Colonic mucosa (tissue), 4 donors: ENCODE results near the gene CLPSL1. TPM values are rescaled to one million over a fixed set of nuclear protein-coding genes. Genes with fewer than 3 reads are reported as not detected.

Source experiments
- DNase-seq: peaks from one replicate; pipeline ENCODE4 v3.0.0-alpha.2; 2020
- H3K27ac ChIP-seq: fragments of 200-600 bp; one replicate; pipeline ENCODE4 v1.8.0; 2021
- H3K27me3 ChIP-seq: fragments of 200-600 bp; one replicate; pipeline ENCODE4 v1.8.0; 2021
- H3K36me3 ChIP-seq: fragments of 200-600 bp; one replicate; pipeline ENCODE4 v1.8.0; 2021
- H3K4me1 ChIP-seq: fragments of 200-600 bp; one replicate; pipeline ENCODE4 v1.8.0; 2021; ENCODE audit warnings: mild to moderate bottlenecking
- H3K4me3 ChIP-seq: fragments of 200-600 bp; one replicate; pipeline ENCODE4 v1.8.0; 2021
- H3K9ac ChIP-seq, 2 donors: one replicate each; pipeline ENCODE4 v1.7.0; 2013; ENCODE audit warnings: control low read depth in 2 of 2, low read depth in 2 of 2, low read length in 2 of 2
- H3K9me3 ChIP-seq: fragments of 200-600 bp; one replicate; pipeline ENCODE4 v1.8.0; 2021
- intact Hi-C: fragments of 100-400 bp; cut with DNase I; formaldehyde crosslinking; loops from one replicate; pipeline ENCODE4 v1.14.1; 2022
- total RNA-seq, 2 donors: library from RNA; stranded (reverse); fragmentation: NEBNext Ultra II Directional in 1 of 2; extraction: Animal tissue kit (Norgen Biotek cat#: 25700) in 1 of 2; gene quantifications; one replicate each; pipeline ENCODE4 v1.2.1, GENCODE V29; 2021
- TF ChIP-seq, protein P1 (sequence below): fragments of 200-600 bp; IDR thresholded peaks from one replicate; pipeline ENCODE4 v1.8.0; 2022; ENCODE audit warnings: antibody characterized with exemption, mild to moderate bottlenecking
- donor health status: healthy.
- donor health status: DM: no; HTN: no; CAD: no.
- donor health status: DM: no; HTN: no; CAD: no.

The CLPSL1 gene
- total RNA-seq, 2 donors from 2014 or later: not detected

DNA sequence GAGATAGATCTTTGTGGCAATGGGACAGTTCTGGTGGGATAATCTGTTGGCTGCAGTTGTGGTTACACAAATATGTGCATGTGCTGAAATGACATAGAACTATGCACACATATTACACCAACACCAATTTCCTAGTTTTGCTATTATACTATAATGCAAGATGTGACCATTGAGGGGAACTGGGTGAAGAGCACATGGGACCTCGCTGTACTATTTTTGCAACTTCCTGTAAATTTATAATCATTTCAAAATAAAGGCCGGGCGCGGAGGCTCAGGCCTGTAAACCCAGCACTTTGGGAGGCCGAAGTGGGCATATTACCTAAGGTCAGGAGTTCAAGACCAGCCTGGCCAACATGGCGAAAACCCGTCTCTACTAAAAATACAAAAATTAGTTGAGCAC is 35.3 kb upstream of the CLPSL1 start:
- H3K9ac ChIP-seq: no peak overlapping the region
- TF ChIP-seq, protein P1, sequence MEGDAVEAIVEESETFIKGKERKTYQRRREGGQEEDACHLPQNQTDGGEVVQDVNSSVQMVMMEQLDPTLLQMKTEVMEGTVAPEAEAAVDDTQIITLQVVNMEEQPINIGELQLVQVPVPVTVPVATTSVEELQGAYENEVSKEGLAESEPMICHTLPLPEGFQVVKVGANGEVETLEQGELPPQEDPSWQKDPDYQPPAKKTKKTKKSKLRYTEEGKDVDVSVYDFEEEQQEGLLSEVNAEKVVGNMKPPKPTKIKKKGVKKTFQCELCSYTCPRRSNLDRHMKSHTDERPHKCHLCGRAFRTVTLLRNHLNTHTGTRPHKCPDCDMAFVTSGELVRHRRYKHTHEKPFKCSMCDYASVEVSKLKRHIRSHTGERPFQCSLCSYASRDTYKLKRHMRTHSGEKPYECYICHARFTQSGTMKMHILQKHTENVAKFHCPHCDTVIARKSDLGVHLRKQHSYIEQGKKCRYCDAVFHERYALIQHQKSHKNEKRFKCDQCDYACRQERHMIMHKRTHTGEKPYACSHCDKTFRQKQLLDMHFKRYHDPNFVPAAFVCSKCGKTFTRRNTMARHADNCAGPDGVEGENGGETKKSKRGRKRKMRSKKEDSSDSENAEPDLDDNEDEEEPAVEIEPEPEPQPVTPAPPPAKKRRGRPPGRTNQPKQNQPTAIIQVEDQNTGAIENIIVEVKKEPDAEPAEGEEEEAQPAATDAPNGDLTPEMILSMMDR: no peak
- intact Hi-C loops: no loop called here
- H3K4me3 ChIP-seq: no peak overlapping the region
- H3K4me1 ChIP-seq: no peaks in the 10 kb centered on the region
- DNase-seq: no peak
- no peaks in the 10 kb centered on the region for H3K36me3 ChIP-seq
- no peaks in the 10 kb centered on the region for H3K27me3 ChIP-seq
- no peak overlapping the region for H3K27ac ChIP-seq
- H3K9me3 ChIP-seq: no peaks in the 10 kb centered on the region

DNA sequence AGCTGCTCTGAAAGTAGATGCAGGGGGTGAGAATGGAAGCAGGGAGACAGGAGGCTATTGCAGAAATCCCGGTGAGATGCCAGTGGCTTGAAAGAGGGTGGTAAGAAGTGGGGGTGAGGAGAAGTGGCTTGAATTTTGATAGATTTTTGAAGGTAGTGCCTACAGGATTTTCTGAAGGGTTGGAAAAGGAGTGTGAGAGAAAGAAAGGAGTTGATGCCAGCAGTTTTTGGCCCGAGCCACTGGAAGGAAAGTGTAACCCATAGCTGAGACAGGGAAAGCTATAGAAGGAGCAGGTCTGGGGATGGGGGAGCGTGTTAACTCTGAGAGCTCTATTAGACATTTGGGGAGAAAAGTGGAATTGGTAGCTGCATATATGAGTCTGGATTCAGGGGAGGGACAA is 34.3 kb upstream of the CLPSL1 start:
- DNase-seq: no peak
- TF ChIP-seq, protein P1: no peak
- Histone ChIP-seq H3K27ac (no peak overlapping the region), H3K4me3 (no peak overlapping the region), H3K9ac (no peak overlapping the region), H3K9me3 (no peaks in the 10 kb centered on the region), H3K36me3 (no peaks in the 10 kb centered on the region), H3K27me3 (no peaks in the 10 kb centered on the region), H3K4me1 (no peaks in the 10 kb centered on the region)
- intact Hi-C loops: no loop called here

DNA sequence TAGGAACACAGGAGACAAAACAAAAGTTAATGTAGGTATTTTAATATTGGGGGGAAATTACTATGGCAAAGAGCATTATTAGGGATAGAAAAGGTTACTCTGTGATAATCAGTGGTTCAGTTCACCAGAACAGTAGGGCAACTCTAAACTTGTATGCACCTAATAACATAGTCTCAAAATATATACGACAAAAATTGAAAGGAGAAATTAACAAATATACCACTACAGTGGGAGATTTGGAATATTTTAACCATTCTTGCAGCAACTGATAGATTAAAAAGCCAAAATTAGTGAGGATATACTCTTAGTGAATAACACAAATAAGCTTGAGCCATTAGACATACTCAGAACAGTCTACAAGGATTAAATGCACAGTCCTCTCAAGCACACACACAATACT is 32.9 kb upstream of the CLPSL1 start:
- Histone ChIP-seq H3K27ac (no peak overlapping the region), H3K36me3 (no peaks in the 10 kb centered on the region)
- intact Hi-C loops: no loop called here

DNA sequence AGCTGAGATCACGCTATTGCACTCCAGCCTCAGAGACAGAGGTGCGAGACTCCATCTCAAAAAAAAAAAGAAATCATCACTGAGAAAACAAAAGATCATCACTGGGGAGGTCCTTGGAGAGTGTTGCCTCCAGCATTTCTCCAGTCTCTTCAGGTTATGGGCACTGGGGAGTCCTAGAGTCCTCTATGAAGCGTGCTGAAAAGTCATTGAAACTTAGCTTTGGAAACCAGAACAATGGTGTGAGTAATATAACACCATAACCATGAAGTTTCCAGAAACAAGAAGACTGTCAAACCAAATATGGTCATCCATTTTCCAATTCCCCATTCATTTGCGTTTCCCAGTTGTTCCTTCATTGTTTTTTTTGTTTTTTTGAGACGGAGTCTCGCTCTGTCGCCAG is 30.3 kb upstream of the CLPSL1 start:
- no peak overlapping the region for H3K9ac ChIP-seq
- no peak for DNase-seq
- H3K27me3 ChIP-seq: no peaks in the 10 kb centered on the region
- no peak overlapping the region for H3K4me3 ChIP-seq
- no peaks in the 10 kb centered on the region for H3K4me1 ChIP-seq
- H3K36me3 ChIP-seq: no peaks in the 10 kb centered on the region
- intact Hi-C loops: no loop called here
- H3K9me3 ChIP-seq: no peaks in the 10 kb centered on the region
- TF ChIP-seq, protein P1: no peak
- H3K27ac ChIP-seq: no peak overlapping the region

More for the DNA sequence above, 32.9 kb upstream of the CLPSL1 start:
- H3K9me3 ChIP-seq: no peaks in the 10 kb centered on the region
- no peak overlapping the region for H3K4me3 ChIP-seq
- TF ChIP-seq, protein P1: no peak
- no peaks in the 10 kb centered on the region for H3K4me1 ChIP-seq
- DNase-seq: no peak
- H3K27me3 ChIP-seq: no peaks in the 10 kb centered on the region
- H3K9ac ChIP-seq: no peak overlapping the region

DNA sequence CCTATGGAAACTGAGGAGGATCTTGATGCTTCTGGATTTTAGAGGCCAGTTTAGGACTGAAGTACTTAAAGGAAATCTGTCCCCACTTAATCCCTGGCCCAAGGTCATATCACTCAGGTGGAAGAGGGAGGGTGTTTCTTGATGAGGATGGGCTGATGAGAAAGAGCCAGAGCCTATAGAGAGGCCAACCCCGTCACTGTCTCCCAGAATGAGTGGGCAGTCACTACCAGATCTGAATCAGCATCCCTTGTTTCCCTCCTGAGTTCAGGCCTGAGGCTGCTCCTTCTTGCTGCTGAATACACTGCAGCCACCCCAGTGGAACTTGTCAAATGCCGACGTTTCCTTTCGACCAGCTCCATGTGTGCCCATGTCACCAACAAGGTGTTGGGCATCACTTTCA is 29.2 kb upstream of the CLPSL1 start:
- TF ChIP-seq, protein P1: no peak
- no peak overlapping the region for H3K4me3 ChIP-seq
- no peaks in the 10 kb centered on the region for H3K9me3 ChIP-seq
- intact Hi-C loops: no loop called here
- no peaks in the 10 kb centered on the region for H3K36me3 ChIP-seq
- no peak for DNase-seq
- no peaks in the 10 kb centered on the region for H3K27me3 ChIP-seq
- H3K27ac ChIP-seq: no peak overlapping the region
- no peak overlapping the region for H3K9ac ChIP-seq
- no peaks in the 10 kb centered on the region for H3K4me1 ChIP-seq

DNA sequence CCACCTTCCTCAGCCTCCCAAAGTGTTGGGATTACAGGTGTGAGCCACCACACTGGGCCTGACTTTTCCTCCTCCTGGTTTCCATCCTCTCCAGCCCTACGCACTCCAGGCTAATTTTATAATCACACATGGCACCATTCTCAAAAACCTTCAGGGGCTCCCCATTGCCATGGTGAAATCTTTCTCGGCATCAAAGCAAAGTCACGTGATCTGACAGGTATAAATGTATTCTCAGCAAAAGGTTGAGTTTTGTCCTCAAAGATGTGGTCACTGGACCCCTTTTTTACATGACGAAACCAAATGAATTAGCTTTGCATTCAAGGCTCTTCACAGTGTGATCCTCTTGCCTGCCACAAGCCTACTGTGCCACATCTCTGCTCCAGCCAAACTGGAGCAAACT is 28.5 kb upstream of the CLPSL1 start:
- H3K9ac ChIP-seq: no peak overlapping the region
- H3K4me3 ChIP-seq: no peak overlapping the region
- TF ChIP-seq, protein P1: no peak
- no peaks in the 10 kb centered on the region for H3K4me1 ChIP-seq
- no peak for DNase-seq
- intact Hi-C loops: no loop called here
- no peaks in the 10 kb centered on the region for H3K36me3 ChIP-seq
- H3K9me3 ChIP-seq: no peaks in the 10 kb centered on the region
- H3K27ac ChIP-seq: no peak overlapping the region
- H3K27me3 ChIP-seq: no peaks in the 10 kb centered on the region
